H1 (cell line): ENCODE data around the gene BRD1. TPM values are rescaled to one million over a fixed set of nuclear protein-coding genes. Genes with fewer than 3 reads are reported as not detected.

ENCODE experiments used
- ASH2L ChIP-seq: fragments of 200-600, 300-600 bp; sonication (generic); IDR thresholded peaks from one replicate; pipeline ENCODE4 v1.7.1; 2017; ENCODE audit warnings: low read length
- BACH1 ChIP-seq: IDR thresholded peaks from 2 replicates; pipeline ENCODE4 v1.6.1; 2012; ENCODE audit warnings: low read length, improper control_type of control experiment
- BCL11A ChIP-seq, 2 experiments: IDR thresholded peaks; one replicate each; pipeline ENCODE4 v1.6.1; 2011; ENCODE audit warnings: low read depth in 2 of 2, low read length in 2 of 2, mild to moderate bottlenecking in 2 of 2
- CHD1 ChIP-seq: IDR thresholded peaks from 2 replicates; pipeline ENCODE4 v1.6.1; 2012; ENCODE audit warnings: low read depth, low read length, improper control_type of control experiment
- CHD7 ChIP-seq: fragments of 300-600 bp; sonication (generic); IDR thresholded peaks from 2 replicates; pipeline ENCODE4 v1.7.1; 2012; ENCODE audit warnings: low read length, moderate library complexity, mild to moderate bottlenecking, inconsistent platforms; ENCODE audit not compliant: insufficient replicate concordance
- NANOG ChIP-seq: IDR thresholded peaks from 2 replicates; pipeline ENCODE4 v1.6.1; 2011; ENCODE audit warnings: low read length, low read depth, mild to moderate bottlenecking, inconsistent platforms; ENCODE audit not compliant: insufficient read depth, poor library complexity, severe bottlenecking
- NRF1 ChIP-seq: IDR thresholded peaks from 2 replicates; pipeline ENCODE4 v1.6.1; 2011; ENCODE audit warnings: mild to moderate bottlenecking, low read depth, low read length, improper control_type of control experiment
- RFX5 ChIP-seq: IDR thresholded peaks from 2 replicates; pipeline ENCODE4 v1.6.1; 2011; ENCODE audit warnings: low read depth, low read length, improper control_type of control experiment, borderline replicate concordance
- RNF2 ChIP-seq: fragments of 200-900, 300-1000 bp; sonication (generic); IDR thresholded peaks from 2 replicates; pipeline ENCODE4 v1.7.1; 2016; ENCODE audit warnings: borderline replicate concordance, low read depth, mild to moderate bottlenecking, antibody characterized with exemption, low read length; ENCODE audit not compliant: poor library complexity, severe bottlenecking; ENCODE audit errors: missing control alignments
- SAP30 ChIP-seq: fragments of 300-600 bp; sonication (generic); IDR thresholded peaks from 2 replicates; pipeline ENCODE4 v1.7.1; 2012; ENCODE audit warnings: low read length, moderate library complexity, mild to moderate bottlenecking, inconsistent platforms; ENCODE audit not compliant: insufficient read depth, insufficient replicate concordance
- SP4 ChIP-seq: IDR thresholded peaks from 2 replicates; pipeline ENCODE4 v1.6.1; 2012; ENCODE audit warnings: low read length, inconsistent platforms
- SRF ChIP-seq: IDR thresholded peaks from 2 replicates; pipeline ENCODE4 v1.6.1; 2011; ENCODE audit warnings: mild to moderate bottlenecking, low read depth, low read length, moderate library complexity
- polyA plus RNA-seq, 7 experiments: library from polyadenylated mRNA; depleted of rRNA in 3 of 7; stranded (reverse) in 5 of 7; unstranded in 2 of 7; fragments of >200 nt in 5 of 7; fragments of 200-250 nt in 2 of 7; gene quantifications; 1 replicate in 5 of 7; 2 replicates in 1 of 7; 4 replicates in 1 of 7; pipeline versions ENCODE4 v1.2.1 to v1.2.3, GENCODE V29; 2011 to 2013; ENCODE audit warnings: missing spikeins in 2 of 7, mixed read lengths in 2 of 7
- total RNA-seq: library from RNA; stranded (reverse); fragmentation: NEBNext Ultra II Directional; extraction: Animal tissue kit (Norgen Biotek cat#: 25700); gene quantifications from 2 replicates; pipeline ENCODE4 v1.2.1, GENCODE V29; 2021

Gene BRD1
- total and polyA plus RNA-seq, 2 of the 8 experiments (the other 6 are each of a cell fraction or from before 2014, with no cell fraction given), result 6.8 to 34.0 TPM

DNA sequence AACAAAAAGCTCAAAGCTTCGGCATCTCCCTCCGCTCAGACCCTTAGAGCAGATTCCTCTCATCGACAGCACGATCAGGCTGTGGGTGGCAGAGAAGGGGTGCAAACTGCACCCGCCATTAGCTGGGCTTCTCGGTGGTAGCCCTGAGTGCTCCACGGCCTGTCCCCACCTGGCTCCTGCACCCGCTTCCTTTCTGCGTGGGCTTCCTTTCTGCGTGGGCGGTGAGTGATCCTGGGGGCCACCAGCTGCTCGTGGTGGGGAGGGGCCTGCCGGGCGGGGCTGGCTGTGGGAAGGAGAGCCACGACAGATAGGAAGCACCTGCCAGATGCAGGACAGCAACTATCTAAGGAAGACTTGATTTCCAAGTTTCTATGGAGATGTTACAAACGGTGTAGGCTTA is 55.0 kb downstream of the BRD1 start (continued):
- TF ChIP-seq CHD7, result no peak
- no peak for TF ChIP-seq SAP30
- TF ChIP-seq SRF, result no peak
- no peak for TF ChIP-seq BCL11A (IDR thresholded peaks at IDR 0.05; ENCODE audit: low read depth in 2 of 2, low read length in 2 of 2)
- no peak for TF ChIP-seq CHD1
- TF ChIP-seq RFX5, result no peak
- no peak for TF ChIP-seq NANOG
- no peak for TF ChIP-seq SP4
- TF ChIP-seq BACH1, result no peak
- no peak for TF ChIP-seq ASH2L
- TF ChIP-seq NRF1, result no peak
- TF ChIP-seq RNF2, result no peak
- TF ChIP-seq, all 59 proteins: peak for 0
